SH-SY5Y (cell line): ENCODE measurements around the gene HOXD8.
A peak's percentile ranks its signal among the peaks of the same experiment; 100 is the strongest.

Experiments
- GATA2 ChIP-seq: IDR thresholded peaks from 2 replicates; pipeline ENCODE4 v1.6.1; 2011; ENCODE audit warnings: mild to moderate bottlenecking, low read depth, low read length
- GATA3 ChIP-seq: IDR thresholded peaks from 2 replicates; pipeline ENCODE4 v1.6.1; 2011; ENCODE audit warnings: low read depth, mild to moderate bottlenecking, low read length, moderate library complexity

HOXD8 gene

DNA sequence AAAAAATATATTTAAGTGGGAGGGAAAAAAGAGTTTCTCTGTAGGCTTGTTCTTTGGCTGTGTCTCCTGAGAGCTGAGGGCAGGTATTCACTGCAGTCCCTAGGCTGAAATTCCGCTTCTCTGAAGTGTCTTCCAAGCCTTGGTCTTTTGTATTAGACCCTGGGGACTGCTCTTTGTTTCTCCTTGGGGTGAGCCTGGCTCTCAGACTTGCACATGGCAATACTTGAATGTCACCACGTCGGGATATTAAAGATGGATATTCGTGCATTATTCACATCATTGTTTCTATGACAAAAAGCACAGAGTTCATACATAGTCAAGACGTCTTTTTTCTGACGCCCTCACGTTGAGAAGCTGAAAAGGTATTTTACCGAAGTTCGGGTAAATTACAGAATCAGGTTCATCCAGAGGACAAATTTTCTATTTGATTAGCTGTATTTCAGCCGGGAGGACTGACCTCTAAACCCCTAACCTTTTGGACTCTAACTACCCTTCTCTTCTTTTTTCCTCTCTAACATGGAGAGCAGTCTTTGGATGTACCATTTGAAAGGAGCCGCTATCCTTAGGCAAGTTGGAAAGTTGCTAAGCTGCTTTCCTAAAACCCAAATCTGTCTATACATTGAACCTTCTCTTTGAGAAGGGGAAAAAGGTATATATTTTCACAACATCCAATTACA, 25.2 kb downstream of the HOXD8 start:
- TF ChIP-seq GATA2, result no peak
- TF ChIP-seq GATA3, result no peak

- no peak for TF ChIP-seq GATA2
- no peak for TF ChIP-seq GATA3
These were observed 26.0 kb downstream of the HOXD8 start for GRCh38 chr2:176155356-176156044.

- TF ChIP-seq GATA2 (no peak), GATA3 (no peak)
These were observed 26.8 kb downstream of the HOXD8 start for GRCh38 chr2:176156301-176156806.

- TF ChIP-seq GATA2, result no peak; the same call in 1 of the 2 replicates
- TF ChIP-seq GATA3, result no peak
These were observed 27.4 kb downstream of the HOXD8 start, which contains the start of gene HOXD3 for GRCh38 chr2:176156807-176157498. TSS of gene HOXD3 (plus strand) at chr2:176157307. CDS start at chr2:176169115, 11,808 bp downstream.

DNA sequence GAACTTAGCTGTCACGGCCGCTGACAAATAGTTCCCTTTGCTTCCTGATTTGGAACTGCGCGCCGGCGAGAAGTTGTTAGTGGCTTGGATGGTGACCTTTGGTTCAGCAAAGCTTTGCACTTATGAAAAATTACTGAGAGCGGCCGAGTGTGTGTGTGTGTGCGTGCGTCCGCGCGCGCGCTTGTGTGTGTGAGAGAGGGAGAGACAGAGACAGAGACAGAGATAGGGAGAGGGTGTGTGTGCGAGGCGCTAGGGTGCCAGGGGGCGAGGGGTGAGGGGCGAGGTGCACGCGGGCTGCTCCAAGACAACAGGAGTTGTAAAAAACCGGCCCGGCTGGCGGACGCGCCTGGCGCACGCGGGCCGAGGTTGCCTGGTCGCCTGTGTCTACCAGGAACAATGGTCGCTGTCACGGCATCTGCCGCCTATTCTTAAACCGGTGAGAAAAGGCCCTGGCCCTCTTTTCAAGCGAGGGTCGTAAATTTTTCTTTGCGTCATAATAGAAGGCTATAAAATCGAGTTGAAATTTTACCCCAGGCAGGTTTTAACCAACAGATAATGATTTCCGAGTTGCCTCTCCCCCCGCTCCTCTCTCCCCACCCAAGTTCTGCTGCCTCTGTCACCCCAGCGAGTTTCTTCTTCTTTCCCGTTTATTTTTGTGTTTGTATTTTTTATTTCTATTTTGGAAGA, 28.1 kb downstream of the HOXD8 start:
- no peak for TF ChIP-seq GATA3
- peak; percentile 16; the same call in 1 of the 2 replicates for TF ChIP-seq GATA2

GRCh38 chr2:176158186-176158591, 28.7 kb downstream of the HOXD8 start:
- TF ChIP-seq GATA3 (no peak), GATA2 (no peak)

- no peak for TF ChIP-seq GATA3
- TF ChIP-seq GATA2, result no peak
These were observed 29.6 kb downstream of the HOXD8 start for GRCh38 chr2:176158855-176159662.

DNA sequence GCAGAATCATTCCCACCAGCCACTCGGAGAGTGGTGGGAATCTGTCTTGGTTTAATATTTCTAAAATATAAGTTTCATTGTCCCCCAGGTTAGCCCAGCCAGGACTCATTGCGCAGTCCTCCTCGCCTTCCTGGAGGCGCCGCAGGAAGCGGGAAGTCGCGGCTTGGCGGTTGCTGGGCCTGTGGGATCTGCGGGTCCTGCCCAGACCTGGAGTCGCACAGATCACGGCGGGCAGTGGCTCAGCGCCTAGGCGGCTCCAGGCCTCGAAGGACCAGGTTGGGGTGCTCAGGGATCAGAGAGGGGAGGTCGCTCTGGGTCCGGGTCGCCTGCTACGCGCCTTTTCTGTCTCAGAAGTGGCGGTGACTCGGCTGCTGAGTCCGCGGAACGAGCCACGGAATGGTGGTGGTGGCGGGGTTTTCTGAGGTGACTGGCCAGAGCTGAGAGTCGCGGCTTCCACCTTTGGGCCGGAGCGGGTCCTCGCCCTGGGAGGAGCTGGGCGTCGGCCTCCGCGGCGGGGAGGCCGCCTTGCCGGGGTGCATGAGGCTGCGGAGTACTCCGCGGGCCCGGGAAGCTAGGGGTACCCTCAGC, 30.3 kb downstream of the HOXD8 start:
- no peak for TF ChIP-seq GATA3
- TF ChIP-seq GATA2, result no peak

- TF ChIP-seq GATA2 (no peak), GATA3 (no peak)
These were observed 30.9 kb downstream of the HOXD8 start for GRCh38 chr2:176160251-176160985.

DNA sequence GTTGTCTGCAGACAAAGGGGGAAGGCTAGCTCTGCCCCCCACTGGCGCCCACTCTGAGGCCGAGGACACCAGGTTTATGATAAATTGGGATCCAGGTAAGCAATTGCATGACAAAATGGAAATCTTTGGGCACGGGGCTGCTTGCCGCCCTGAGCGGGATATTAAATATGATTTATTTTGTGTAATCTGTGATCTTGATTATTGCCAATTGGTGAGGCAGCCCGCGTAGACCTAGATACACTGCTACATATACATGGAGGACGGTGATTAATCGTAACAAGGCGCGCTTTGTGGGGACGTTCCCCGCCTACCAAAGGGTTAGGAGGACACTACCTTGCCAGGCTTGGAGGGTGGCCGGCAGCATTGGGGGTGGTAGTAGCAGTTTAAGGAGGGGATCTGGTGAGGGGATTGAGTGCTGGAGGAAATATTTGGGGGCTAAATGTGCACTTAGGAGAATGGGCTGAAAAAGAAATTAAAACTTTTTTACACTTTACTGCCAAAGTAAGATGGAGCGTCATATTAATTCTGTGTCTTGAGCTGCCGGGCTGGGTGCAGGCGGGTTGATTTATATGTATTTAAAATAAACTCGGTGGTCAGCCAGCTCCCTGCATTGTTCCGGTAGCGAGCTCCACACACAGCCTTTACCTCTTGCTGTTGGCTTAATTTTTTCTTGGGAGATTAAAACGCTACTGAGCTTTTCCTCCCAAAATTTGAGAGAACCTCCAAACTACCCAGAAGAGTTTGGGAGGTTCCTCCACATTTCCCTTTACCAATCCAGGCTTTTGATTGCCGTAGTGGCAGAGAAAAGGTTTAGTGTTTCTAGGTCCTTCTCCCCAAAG, 31.7 kb downstream of the HOXD8 start:
- no peak for TF ChIP-seq GATA3
- TF ChIP-seq GATA2, result no peak
